ENCODE data around the gene NECAP2.

NECAP2 gene, protein sequence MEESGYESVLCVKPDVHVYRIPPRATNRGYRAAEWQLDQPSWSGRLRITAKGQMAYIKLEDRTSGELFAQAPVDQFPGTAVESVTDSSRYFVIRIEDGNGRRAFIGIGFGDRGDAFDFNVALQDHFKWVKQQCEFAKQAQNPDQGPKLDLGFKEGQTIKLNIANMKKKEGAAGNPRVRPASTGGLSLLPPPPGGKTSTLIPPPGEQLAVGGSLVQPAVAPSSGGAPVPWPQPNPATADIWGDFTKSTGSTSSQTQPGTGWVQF

DNA sequence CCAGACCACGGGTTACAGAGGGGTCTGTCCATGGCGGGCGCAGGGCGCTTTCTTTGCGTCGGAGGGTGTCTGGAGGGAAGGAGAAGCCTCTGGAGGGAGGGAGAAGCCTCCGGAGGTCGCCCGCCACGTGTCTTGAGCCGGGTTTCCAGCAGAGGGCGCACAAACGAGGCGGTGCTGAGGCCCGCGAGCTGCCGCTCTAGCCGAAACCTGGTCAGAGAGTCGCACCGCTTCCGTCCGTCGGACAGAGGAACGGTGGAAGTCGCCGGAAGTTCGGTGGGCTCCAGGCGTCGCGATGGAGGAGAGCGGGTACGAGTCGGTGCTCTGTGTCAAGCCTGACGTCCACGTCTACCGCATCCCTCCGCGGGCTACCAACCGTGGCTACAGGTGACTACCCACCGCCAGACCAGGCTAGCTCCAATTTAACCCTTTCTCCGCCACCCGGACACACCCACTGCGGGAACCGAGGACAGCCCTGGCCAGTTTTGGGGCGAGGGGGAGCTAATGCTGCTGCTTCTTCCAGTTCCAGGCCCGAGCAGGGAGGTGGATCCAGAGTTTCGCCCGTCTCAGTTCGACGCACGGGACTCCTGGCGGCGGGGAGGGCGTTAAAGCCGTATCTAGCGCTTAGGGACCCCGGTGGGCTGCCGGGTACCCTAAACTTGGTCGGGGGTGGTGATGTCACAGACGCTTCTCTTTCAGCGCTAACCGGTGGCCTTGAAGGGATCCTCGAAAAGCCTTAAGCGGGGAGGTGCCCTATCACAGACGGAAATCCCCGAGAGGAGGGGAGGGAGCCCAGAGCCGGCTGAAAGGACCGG, at the start of gene NECAP2:
NECAP2 (plus strand) TSS at position 255 of the 812 bp plus-strand sequence; CDS start at position 293, 38 bp downstream.
- ATAC-seq (ENCODE audit: low read depth) (peak; percentile 87), DNase-seq (ENCODE audit: low spot score in 2 of 2) (peak; percentile 93 to 99)
- Mint-ChIP-seq H3K4me3 (peak within 1 kb of the TSS; percentile 93), H3K36me3 (peaks cover 7% of the 10 kb centered on the region), H3K27me3 (no peaks in the 10 kb centered on the region), H3K9me3 (no peaks in the 10 kb centered on the region), H3K27ac (peak within 1 kb of the TSS; percentile 93), H3K4me1 (peaks cover 12% of the 10 kb centered on the region)

DNA sequence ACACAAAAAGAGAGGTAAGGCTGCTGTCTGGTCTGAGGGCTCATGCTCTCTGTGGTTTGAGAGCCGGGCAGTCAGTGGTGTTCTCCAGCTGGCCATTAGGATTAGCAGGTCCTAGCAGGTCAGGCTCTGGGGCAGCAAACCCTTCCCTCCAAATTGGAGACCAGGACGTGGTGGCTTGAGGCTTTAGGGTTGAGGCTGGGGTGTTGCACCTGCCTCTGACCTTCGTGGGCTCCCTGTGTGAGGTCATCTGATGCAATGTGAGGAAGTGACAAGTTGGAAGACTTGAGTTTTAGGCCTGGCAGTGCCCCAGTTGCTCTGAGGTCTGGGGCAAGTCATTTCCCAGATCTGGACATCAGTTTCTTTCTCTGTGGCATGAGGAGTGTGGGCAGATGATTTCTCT, 49.1 kb upstream of the NECAP2 start:
- peaks cover 34% of the 10 kb centered on the region for H3K4me1 Mint-ChIP-seq
- DNase-seq (ENCODE audit: low spot score in 2 of 2) (no peak), ATAC-seq (ENCODE audit: low read depth) (no peak)
- no peaks in the 10 kb centered on the region for H3K9me3 Mint-ChIP-seq
- H3K36me3 Mint-ChIP-seq = peaks cover 18% of the 10 kb centered on the region
- H3K27me3 Mint-ChIP-seq = no peaks in the 10 kb centered on the region
- peak overlapping the region; percentile 38 for H3K27ac Mint-ChIP-seq
- no peak overlapping the region for H3K4me3 Mint-ChIP-seq

DNA sequence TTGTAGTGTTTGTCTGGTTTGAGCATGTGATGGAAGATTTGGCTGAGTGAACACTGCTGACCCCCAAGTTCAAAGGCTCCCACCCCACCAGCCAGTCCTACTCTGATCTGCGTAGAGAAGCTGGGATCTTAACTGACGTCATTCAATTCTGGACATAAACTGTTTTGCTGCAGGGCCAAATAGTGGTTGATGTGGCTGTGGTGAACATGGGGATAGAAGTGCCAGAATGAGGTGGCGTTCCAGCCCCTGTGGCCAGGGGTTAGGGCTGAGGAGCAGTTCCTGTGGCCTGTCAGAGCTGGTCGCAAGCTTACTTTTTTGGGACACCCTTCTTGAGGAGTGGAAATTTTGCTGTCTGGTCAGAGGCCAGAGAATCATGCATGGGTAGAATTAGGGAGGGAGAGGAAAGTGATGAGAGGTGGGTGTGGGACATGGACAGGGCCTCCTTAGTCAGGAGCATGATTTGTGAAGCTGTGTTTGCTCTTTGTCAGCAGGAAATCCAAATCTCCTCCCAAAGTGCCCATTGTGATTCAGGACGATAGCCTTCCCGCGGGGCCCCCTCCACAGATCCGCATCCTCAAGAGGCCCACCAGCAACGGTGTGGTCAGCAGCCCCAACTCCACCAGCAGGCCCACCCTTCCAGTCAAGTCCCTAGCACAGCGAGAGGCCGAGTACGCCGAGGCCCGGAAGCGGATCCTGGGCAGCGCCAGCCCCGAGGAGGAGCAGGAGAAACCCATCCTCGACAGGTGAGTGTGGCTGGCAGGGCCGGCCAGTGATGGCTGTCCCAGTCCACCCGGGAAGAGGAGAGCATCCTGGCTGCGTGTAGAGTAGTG, 47.6 kb upstream of the NECAP2 start:
- no peak overlapping the region for H3K4me3 Mint-ChIP-seq
- H3K27ac Mint-ChIP-seq = peak overlapping the region; percentile 19
- H3K36me3 Mint-ChIP-seq = peaks cover 21% of the 10 kb centered on the region
- H3K9me3 Mint-ChIP-seq = no peaks in the 10 kb centered on the region
- peaks cover 22% of the 10 kb centered on the region for H3K4me1 Mint-ChIP-seq
- ATAC-seq (ENCODE audit: low read depth) (no peak), DNase-seq (ENCODE audit: low spot score in 2 of 2) (no peak)
- no peaks in the 10 kb centered on the region for H3K27me3 Mint-ChIP-seq

- H3K4me1 Mint-ChIP-seq = peaks cover 22% of the 10 kb centered on the region
- no peak overlapping the region for H3K4me3 Mint-ChIP-seq
- DNase-seq (ENCODE audit: low spot score in 2 of 2) = no peak
- H3K9me3 Mint-ChIP-seq = no peaks in the 10 kb centered on the region
- peaks cover 23% of the 10 kb centered on the region for H3K36me3 Mint-ChIP-seq
- no peak overlapping the region for H3K27ac Mint-ChIP-seq
- ATAC-seq (ENCODE audit: low read depth) = no peak
- H3K27me3 Mint-ChIP-seq = no peaks in the 10 kb centered on the region
These were observed 46.7 kb upstream of the NECAP2 start for GRCh38 chr1:16393570-16394521.

DNA sequence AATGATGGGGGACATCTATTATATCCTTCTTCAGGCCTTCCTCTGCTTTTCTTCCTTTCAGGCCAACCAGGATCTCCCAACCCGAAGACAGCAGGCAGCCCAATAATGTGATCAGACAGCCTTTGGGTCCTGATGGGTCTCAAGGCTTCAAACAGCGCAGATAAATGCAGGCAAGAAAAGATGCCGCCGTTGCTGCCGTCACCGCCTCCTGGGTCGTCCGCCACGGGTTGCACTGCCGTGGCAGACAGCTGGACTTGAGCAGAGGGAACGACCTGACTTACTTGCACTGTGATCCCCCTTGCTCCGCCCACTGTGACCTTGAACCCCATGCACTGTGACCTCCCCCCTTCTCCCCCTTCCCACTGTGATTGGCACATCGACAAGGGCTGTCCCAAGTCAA, 45.5 kb upstream of the NECAP2 start:
- Mint-ChIP-seq H3K4me3 (no peak overlapping the region), H3K9me3 (no peaks in the 10 kb centered on the region), H3K36me3 (peaks cover 26% of the 10 kb centered on the region), H3K27ac (no peak overlapping the region), H3K4me1 (peaks cover 20% of the 10 kb centered on the region), H3K27me3 (no peaks in the 10 kb centered on the region)
- ATAC-seq (ENCODE audit: low read depth) (no peak), DNase-seq (ENCODE audit: low spot score in 2 of 2) (no peak)

DNA sequence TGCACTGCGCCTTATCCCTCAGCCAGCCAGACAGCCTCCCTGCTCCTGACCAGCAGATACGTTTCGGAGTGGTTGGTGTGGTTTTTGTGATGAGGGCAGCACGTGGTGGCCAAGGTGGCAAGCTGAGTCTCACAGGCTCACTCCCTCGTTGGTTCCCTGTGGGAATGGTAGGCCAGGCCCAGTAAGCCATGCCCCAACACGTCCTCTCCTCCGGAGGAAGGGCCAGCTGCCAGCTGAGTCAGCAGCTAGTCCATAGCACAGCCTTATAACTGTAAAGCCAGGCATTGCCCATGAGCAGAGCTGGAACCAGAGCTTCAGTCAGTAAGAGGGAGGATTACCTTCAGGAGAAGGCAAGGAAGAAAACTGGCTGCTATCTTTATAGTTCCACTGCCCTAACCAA, 43.9 kb upstream of the NECAP2 start:
- Mint-ChIP-seq H3K27ac (peak overlapping the region; percentile 55), H3K36me3 (peaks cover 24% of the 10 kb centered on the region), H3K4me1 (peaks cover 9% of the 10 kb centered on the region), H3K27me3 (no peaks in the 10 kb centered on the region), H3K9me3 (no peaks in the 10 kb centered on the region), H3K4me3 (no peak overlapping the region)
- ATAC-seq (ENCODE audit: low read depth) (no peak), DNase-seq (ENCODE audit: low spot score in 2 of 2) (no peak)

DNA sequence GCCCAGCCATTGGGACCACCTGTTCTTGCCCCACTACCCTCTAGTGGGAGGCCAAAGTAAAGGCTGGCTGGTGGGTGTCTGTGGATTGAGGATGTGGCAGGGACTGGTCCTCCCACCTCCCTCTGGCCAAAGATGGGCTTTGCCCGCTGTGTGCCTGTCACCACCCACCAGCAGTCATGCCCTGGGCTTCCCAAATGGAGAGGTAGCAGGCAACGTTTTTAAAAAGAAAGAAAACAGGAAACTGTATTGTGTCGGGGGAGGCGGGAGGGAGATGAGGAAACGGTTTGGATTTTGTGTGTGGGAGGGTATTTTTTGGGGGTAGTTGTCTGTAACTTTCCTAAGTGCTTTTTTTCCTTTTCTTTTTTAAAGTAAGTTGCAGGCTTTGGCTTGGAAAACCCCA, 43.4 kb upstream of the NECAP2 start:
- peaks cover 23% of the 10 kb centered on the region for H3K36me3 Mint-ChIP-seq
- peaks cover 8% of the 10 kb centered on the region for H3K4me1 Mint-ChIP-seq
- peak overlapping the region; percentile 55 for H3K27ac Mint-ChIP-seq
- ATAC-seq (ENCODE audit: low read depth) (no peak), DNase-seq (ENCODE audit: low spot score in 2 of 2) (no peak)
- H3K4me3 Mint-ChIP-seq = no peak overlapping the region
- no peaks in the 10 kb centered on the region for H3K9me3 Mint-ChIP-seq
- H3K27me3 Mint-ChIP-seq = no peaks in the 10 kb centered on the region

- Mint-ChIP-seq H3K4me1 (no peaks in the 10 kb centered on the region), H3K36me3 (peaks cover 12% of the 10 kb centered on the region), H3K27me3 (no peaks in the 10 kb centered on the region), H3K4me3 (no peak overlapping the region), H3K9me3 (no peaks in the 10 kb centered on the region), H3K27ac (peak overlapping the region; percentile 60)
- DNase-seq (ENCODE audit: low spot score in 2 of 2) (no peak), ATAC-seq (ENCODE audit: low read depth) (no peak)
These were observed 42.1 kb upstream of the NECAP2 start for GRCh38 chr1:16398371-16398953.

GRCh38 chr1:16402742-16403141, 37.8 kb upstream of the NECAP2 start:
- ATAC-seq (ENCODE audit: low read depth) (no peak), DNase-seq (ENCODE audit: low spot score in 2 of 2) (no peak)
- Mint-ChIP-seq H3K9me3 (no peaks in the 10 kb centered on the region), H3K4me1 (no peaks in the 10 kb centered on the region), H3K4me3 (no peak overlapping the region), H3K27ac (no peak overlapping the region), H3K27me3 (peaks cover 2% of the 10 kb centered on the region), H3K36me3 (peaks cover 6% of the 10 kb centered on the region)

- no peak for DNase-seq (ENCODE audit: low spot score in 2 of 2)
These were observed 35.1 kb upstream of the NECAP2 start for GRCh38 chr1:16405441-16405840.

GRCh38 chr1:16406868-16407267, 33.7 kb upstream of the NECAP2 start:
- H3K4me3 Mint-ChIP-seq = no peak overlapping the region
- no peaks in the 10 kb centered on the region for H3K9me3 Mint-ChIP-seq
- ATAC-seq (ENCODE audit: low read depth) = no peak
- H3K27ac Mint-ChIP-seq = no peak overlapping the region
- H3K4me1 Mint-ChIP-seq = no peaks in the 10 kb centered on the region
- no peak for DNase-seq (ENCODE audit: low spot score in 2 of 2)
- no peaks in the 10 kb centered on the region for H3K36me3 Mint-ChIP-seq
- H3K27me3 Mint-ChIP-seq = peaks cover 3% of the 10 kb centered on the region

More at GRCh38 chr1:16405441-16405840, 35.1 kb upstream of the NECAP2 start:
- H3K9me3 Mint-ChIP-seq = no peaks in the 10 kb centered on the region
- peaks cover 2% of the 10 kb centered on the region for H3K27me3 Mint-ChIP-seq
- no peaks in the 10 kb centered on the region for H3K36me3 Mint-ChIP-seq
- ATAC-seq (ENCODE audit: low read depth) = no peak
- H3K27ac Mint-ChIP-seq = no peak overlapping the region
- no peak overlapping the region for H3K4me3 Mint-ChIP-seq
- H3K4me1 Mint-ChIP-seq = no peaks in the 10 kb centered on the region

DNA sequence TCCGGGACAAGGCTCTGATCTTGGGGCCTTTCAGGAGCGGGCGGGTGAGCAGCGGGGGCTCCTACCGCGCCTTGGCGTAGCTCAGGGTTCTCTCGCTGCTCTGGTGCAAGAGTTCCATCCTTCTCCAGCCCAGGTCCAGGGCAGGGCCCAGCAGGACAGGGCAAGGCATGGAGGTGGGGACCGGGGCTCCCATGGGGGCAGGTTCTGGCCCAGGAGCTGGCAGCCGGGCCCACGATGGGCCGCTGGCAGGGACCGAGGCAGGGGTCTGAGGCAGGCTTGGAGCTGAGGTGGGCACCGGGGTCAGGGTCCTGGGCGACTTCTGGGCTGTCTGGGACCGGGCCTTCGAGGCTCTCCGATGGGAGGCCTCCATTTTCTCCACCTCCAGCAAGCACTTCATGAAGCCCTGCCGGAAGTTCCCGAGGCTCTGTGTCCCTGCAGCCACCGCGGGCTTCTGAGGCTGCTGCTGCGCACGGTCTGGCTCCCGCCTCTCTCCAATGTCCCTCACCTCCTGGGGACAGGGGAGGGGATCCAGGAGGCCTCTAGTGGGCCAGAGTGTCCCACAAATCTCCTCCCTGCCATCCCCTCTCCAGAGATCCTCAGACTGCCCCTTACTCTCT, 30.9 kb upstream of the NECAP2 start:
- ATAC-seq (ENCODE audit: low read depth) = no peak
- H3K4me3 Mint-ChIP-seq = no peak overlapping the region
- no peaks in the 10 kb centered on the region for H3K9me3 Mint-ChIP-seq
- no peaks in the 10 kb centered on the region for H3K4me1 Mint-ChIP-seq
- H3K27ac Mint-ChIP-seq = no peak overlapping the region
- no peak for DNase-seq (ENCODE audit: low spot score in 2 of 2)
- peaks cover 5% of the 10 kb centered on the region for H3K27me3 Mint-ChIP-seq
- H3K36me3 Mint-ChIP-seq = no peaks in the 10 kb centered on the region
